Endothelial cell of umbilical vein (primary cell): ENCODE measurements around the gene IL12A. TPM values are rescaled to one million over a fixed set of nuclear protein-coding genes. Genes with fewer than 3 reads are reported as not detected.

Experiments used
- BruUV-seq: library from RNA; stranded (reverse); fragments of 400-500 nt; replicated peaks from 2 replicates; lab custom pipeline; 2021; lab: Mats Ljungman, UMichigan
- CTCF ChIA-PET: fragments of 300-600, 350-600 bp; sonication (Branson Sonifier 250); formaldehyde crosslinking; loops from one replicate; lab custom pipeline; 2021; ENCODE audit warnings: antibody characterized with exemption, inconsistent platforms; lab: Charles Lee
- POLR2A ChIA-PET: fragments of 300-600, 350-600 bp; sonication (Branson Sonifier 250); formaldehyde crosslinking; loops from one replicate; lab custom pipeline; 2021; ENCODE audit warnings: antibody characterized with exemption, inconsistent platforms; lab: Charles Lee
- DNase-seq: peaks from one replicate; pipeline ENCODE4 v3.0.0-alpha.2; 2011; ENCODE audit warnings: low read depth, low spot score
- FAIRE-seq: peaks from 2 replicates; lab custom pipeline; 2011; peaks lifted over from hg19 to GRCh38; lab: Jason Lieb, UNC
- H2AFZ ChIP-seq: 2 replicates; pipeline ENCODE4 v1.6.0; 2012; ENCODE audit warnings: low read depth, low read length, control low read depth, inconsistent platforms
- H3K27ac ChIP-seq: 2 replicates; pipeline ENCODE4 v1.5.1; 2011; ENCODE audit warnings: low read depth, mild to moderate bottlenecking, control low read depth, low read length, moderate library complexity; ENCODE audit not compliant: insufficient read depth
- H3K27me3 ChIP-seq, 2 experiments: 2 replicates each; pipeline versions ENCODE4 v1.6.0 to v1.6.1; 2011; ENCODE audit warnings: low read length in 2 of 2, mixed read lengths in 1 of 2; ENCODE audit not compliant: control insufficient read depth in 2 of 2, insufficient read depth in 2 of 2
- H3K36me3 ChIP-seq, 2 experiments: 2 replicates in 1 of 2; 3 replicates in 1 of 2; pipeline ENCODE4 v1.5.1; 2011; ENCODE audit warnings: low read length in 2 of 2, mild to moderate bottlenecking in 1 of 2, moderate library complexity in 1 of 2; ENCODE audit not compliant: control insufficient read depth in 2 of 2, insufficient read depth in 2 of 2; ENCODE audit errors: extremely low read depth in 1 of 2
- H3K4me1 ChIP-seq: 3 replicates; pipeline ENCODE4 v1.5.1; 2011; ENCODE audit warnings: mild to moderate bottlenecking, low read length; ENCODE audit not compliant: control insufficient read depth, insufficient read depth; ENCODE audit errors: extremely low read depth
- H3K4me2 ChIP-seq: 2 replicates; pipeline ENCODE4 v1.6.1; 2011; ENCODE audit warnings: low read length, control low read depth, mixed read lengths; ENCODE audit not compliant: insufficient read depth
- H3K4me3 ChIP-seq, 3 experiments: fragments of 200-600 bp in 1 of 3; sonication (generic), shearing (Covaris generic) in 1 of 3; replicated peaks in 1 of 3; 2 replicates each; pipeline ENCODE4 v1.5.1; 2011 to 2016; ENCODE audit warnings: control low read depth in 3 of 3, low read length in 3 of 3, mild to moderate bottlenecking in 2 of 3, inconsistent platforms in 1 of 3, low read depth in 1 of 3, moderate library complexity in 1 of 3; ENCODE audit not compliant: insufficient read depth in 1 of 3
- H3K79me2 ChIP-seq: 2 replicates; pipeline ENCODE4 v1.6.0; 2012; ENCODE audit warnings: low read length, inconsistent platforms; ENCODE audit not compliant: control insufficient read depth, insufficient read depth
- H3K9ac ChIP-seq: replicated peaks from 2 replicates; pipeline ENCODE3; 2011; ENCODE audit warnings: low read length, control low read depth; ENCODE audit not compliant: insufficient read depth; ENCODE audit errors: extremely low read depth
- H3K9me1 ChIP-seq: replicated peaks from 3 replicates; pipeline ENCODE4 v1.6.0; 2011; ENCODE audit warnings: mild to moderate bottlenecking, low read length; ENCODE audit not compliant: control insufficient read depth, insufficient read depth; ENCODE audit errors: extremely low read depth
- H3K9me3 ChIP-seq: replicated peaks from 2 replicates; pipeline ENCODE4 v1.5.1; 2012; ENCODE audit warnings: low read length, inconsistent platforms; ENCODE audit not compliant: control insufficient read depth, insufficient read depth
- H4K20me1 ChIP-seq: replicated peaks from 2 replicates; pipeline ENCODE3; 2011; ENCODE audit warnings: mild to moderate bottlenecking, low read length; ENCODE audit not compliant: control insufficient read depth, insufficient read depth; ENCODE audit errors: extremely low read depth
- EZH2 ChIP-seq: IDR thresholded peaks from 2 replicates; pipeline ENCODE4 v1.6.1; 2012; ENCODE audit warnings: borderline replicate concordance, low read depth, mild to moderate bottlenecking, moderate library complexity, low read length, inconsistent platforms; ENCODE audit not compliant: severe bottlenecking
- FOS ChIP-seq: IDR thresholded peaks from 2 replicates; pipeline ENCODE4 v1.6.1; 2011; ENCODE audit warnings: mild to moderate bottlenecking, low read length, moderate library complexity, borderline replicate concordance; ENCODE audit not compliant: insufficient read depth
- GATA2 ChIP-seq: IDR thresholded peaks from 2 replicates; pipeline ENCODE4 v1.7.0; 2011; ENCODE audit warnings: low read depth, mild to moderate bottlenecking, moderate library complexity, mixed read lengths, low read length; ENCODE audit not compliant: insufficient read length, insufficient read depth
- JUN ChIP-seq: IDR thresholded peaks from 2 replicates; pipeline ENCODE4 v1.6.1; 2011; ENCODE audit warnings: borderline replicate concordance, low read depth; ENCODE audit not compliant: insufficient read length, insufficient read depth
- MAX ChIP-seq: IDR thresholded peaks from 2 replicates; pipeline ENCODE4 v1.6.1; 2011; ENCODE audit not compliant: insufficient read depth, insufficient read length
- MYC ChIP-seq: IDR thresholded peaks from one replicate; pipeline ENCODE4 v1.6.1; 2011; ENCODE audit warnings: mild to moderate bottlenecking, low read depth, low read length
- POLR2A ChIP-seq: IDR thresholded peaks from 2 replicates; pipeline ENCODE4 v1.6.1; 2012; ENCODE audit warnings: low read depth, mild to moderate bottlenecking, control low read depth, low read length
- POLR2AphosphoS5 ChIP-seq: IDR thresholded peaks from 2 replicates; pipeline ENCODE4 v1.6.1; 2012; ENCODE audit warnings: low read depth, mild to moderate bottlenecking, control low read depth, low read length, moderate library complexity; ENCODE audit not compliant: insufficient read depth
- dilution Hi-C: fragments of 300-500 bp; cut with MboI; formaldehyde crosslinking; loops from one replicate; pipeline ENCODE4 v1.15.0; 2019; ENCODE audit warnings: low sequenced_read_pairs; ENCODE audit not compliant: extremely low pct_ligation_motif_present
- intact Hi-C: fragments of 100-400 bp; cut with micrococcal nuclease; formaldehyde crosslinking; loops from one replicate; pipeline ENCODE4 v1.10.0; 2022
- polyA plus RNA-seq, 4 experiments: library from polyadenylated mRNA; depleted of rRNA in 3 of 4; stranded (reverse) in 3 of 4; unstranded in 1 of 4; fragments of >200 nt; gene quantifications; 2 replicates each; pipeline versions ENCODE4 v1.2.1 to v1.2.3, GENCODE V29; 2011 to 2012; ENCODE audit warnings: missing spikeins in 1 of 4
- total RNA-seq: library from RNA; stranded (reverse); gene quantifications from 2 replicates; pipeline ENCODE4 v1.2.3, GENCODE V29; 2021
- TF ChIP-seq, protein P1 (sequence below), 2 donors: IDR thresholded peaks; 1 replicate in 1 of 2; 2 replicates in 1 of 2; pipeline ENCODE4 v1.5.1; 2011; ENCODE audit warnings: low read length in 2 of 2, mild to moderate bottlenecking in 2 of 2, moderate library complexity in 2 of 2, control low read depth in 1 of 2, inconsistent platforms in 1 of 2, low read depth in 1 of 2; ENCODE audit not compliant: insufficient read depth in 1 of 2; ENCODE audit errors: extremely low read depth in 1 of 2

The IL12A gene
- total and polyA plus RNA-seq, 2 donors (not counting 3 experiments of a cell fraction or from before 2014, with no cell fraction given): 1.6 to 1.7 TPM

DNA sequence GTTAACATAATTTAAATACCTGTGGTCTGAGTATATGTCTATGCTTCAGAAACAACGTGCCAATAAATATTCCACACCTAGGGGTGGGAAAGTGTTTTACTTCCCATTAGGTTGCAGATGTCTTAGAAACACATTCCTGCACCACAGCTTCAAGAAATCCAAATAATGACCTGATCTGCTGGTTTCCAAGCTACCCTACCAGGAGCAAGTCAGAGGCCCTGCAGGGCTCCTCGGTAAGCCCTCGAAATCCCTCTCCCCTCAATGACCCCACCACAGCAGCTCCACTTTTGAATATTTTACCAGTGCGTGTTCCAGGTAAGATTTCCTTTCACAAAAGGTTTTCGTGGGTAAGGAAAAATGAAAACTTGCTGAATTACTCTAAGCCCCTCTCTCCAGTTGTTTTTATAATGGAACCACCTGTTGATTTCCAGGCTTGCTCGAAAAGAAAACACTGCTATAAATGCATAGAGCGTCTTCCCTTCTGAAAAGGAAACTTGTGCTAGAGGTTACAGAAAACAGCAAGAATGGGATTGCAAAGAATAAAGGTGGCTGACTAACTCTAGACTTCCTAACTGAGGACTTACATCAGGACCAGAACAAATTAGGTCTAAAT is 12.6 kb downstream of the IL12A start:
- intact Hi-C loops: no loop called here

More for the DNA sequence above, 12.6 kb downstream of the IL12A start:
- no peaks in the 10 kb centered on the region for H3K4me1 ChIP-seq
- no peak overlapping the region for H3K9ac ChIP-seq
- no peaks in the 10 kb centered on the region for H3K9me1 ChIP-seq
- DNase-seq (no peak), FAIRE-seq (no peak)
- no peak overlapping the region for H2AFZ ChIP-seq
- ChIA-PET CTCF (interaction anchor here (1.0 to 12.0 kb wide), 4 partner anchors 10 to 198 kb away, joined by 3 to 227 read pairs (median 92); partner anchors contain the start of gene IL12A), POLR2A (no interaction called here)
- no peak overlapping the region for H3K4me2 ChIP-seq
- TF ChIP-seq, protein P1, sequence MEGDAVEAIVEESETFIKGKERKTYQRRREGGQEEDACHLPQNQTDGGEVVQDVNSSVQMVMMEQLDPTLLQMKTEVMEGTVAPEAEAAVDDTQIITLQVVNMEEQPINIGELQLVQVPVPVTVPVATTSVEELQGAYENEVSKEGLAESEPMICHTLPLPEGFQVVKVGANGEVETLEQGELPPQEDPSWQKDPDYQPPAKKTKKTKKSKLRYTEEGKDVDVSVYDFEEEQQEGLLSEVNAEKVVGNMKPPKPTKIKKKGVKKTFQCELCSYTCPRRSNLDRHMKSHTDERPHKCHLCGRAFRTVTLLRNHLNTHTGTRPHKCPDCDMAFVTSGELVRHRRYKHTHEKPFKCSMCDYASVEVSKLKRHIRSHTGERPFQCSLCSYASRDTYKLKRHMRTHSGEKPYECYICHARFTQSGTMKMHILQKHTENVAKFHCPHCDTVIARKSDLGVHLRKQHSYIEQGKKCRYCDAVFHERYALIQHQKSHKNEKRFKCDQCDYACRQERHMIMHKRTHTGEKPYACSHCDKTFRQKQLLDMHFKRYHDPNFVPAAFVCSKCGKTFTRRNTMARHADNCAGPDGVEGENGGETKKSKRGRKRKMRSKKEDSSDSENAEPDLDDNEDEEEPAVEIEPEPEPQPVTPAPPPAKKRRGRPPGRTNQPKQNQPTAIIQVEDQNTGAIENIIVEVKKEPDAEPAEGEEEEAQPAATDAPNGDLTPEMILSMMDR (IDR thresholded peaks at IDR 0.05; ENCODE audit: extremely low read depth in 1 of 2, insufficient read depth in 1 of 2, low read depth in 1 of 2, low read length in 2 of 2): no peak
- no peak for TF ChIP-seq EZH2
- TF ChIP-seq FOS: no peak
- TF ChIP-seq POLR2A: no peak
- TF ChIP-seq JUN: no peak
- TF ChIP-seq MYC: no peak
- no peak for TF ChIP-seq MAX
- no peak for TF ChIP-seq GATA2
- no peak for TF ChIP-seq POLR2AphosphoS5
- no peaks in the 10 kb centered on the region for H3K79me2 ChIP-seq
- no peak overlapping the region for H3K4me3 ChIP-seq
- no TSS peak for BruUV-seq
- no peaks in the 10 kb centered on the region for H3K36me3 ChIP-seq
- dilution Hi-C loops: no loop called here
- no peaks in the 10 kb centered on the region for H3K9me3 ChIP-seq
- H3K27me3 ChIP-seq: no peaks in the 10 kb centered on the region
- no peak overlapping the region for H3K27ac ChIP-seq
- H4K20me1 ChIP-seq: no peaks in the 10 kb centered on the region
